GM12878 (cell line): ENCODE data around the gene IL17RC. TPM values are rescaled to one million over a fixed set of nuclear protein-coding genes. Genes with fewer than 3 reads are reported as not detected.

ENCODE experiments used
- ATAC-seq: fragments of 200-7000 bp; cut with Tn5 transposase; 3 replicates; pipeline ENCODE4 v1.9.1; 2020; ENCODE audit warnings: mild to moderate bottlenecking, moderate library complexity
- BruUV-seq: library from RNA; stranded (reverse); fragments of 400-500 nt; replicated peaks from 2 replicates; lab custom pipeline; 2021; lab: Mats Ljungman, UMichigan
- CTCF ChIA-PET: fragments of 300-600 bp; sonication (Branson Sonifier 250); formaldehyde crosslinking; extraction: SDS; loops from one replicate; lab custom pipeline; 2021; ENCODE audit warnings: inconsistent platforms; lab: Yijun Ruan, JAX
- POLR2A ChIA-PET: fragments of 350-600 bp; formaldehyde crosslinking; extraction: SDS; loops from one replicate; lab custom pipeline; 2021; ENCODE audit warnings: inconsistent platforms; lab: Charles Lee
- RAD21 ChIA-PET: fragments of 300-600 bp; sonication (Branson Sonifier 250); formaldehyde crosslinking; loops from one replicate; lab custom pipeline; 2023; ENCODE audit warnings: antibody characterized with exemption; ENCODE audit not compliant: unreplicated experiment; lab: Charles Lee
- SMC1A ChIA-PET: fragments of 300-600 bp; sonication (Branson Sonifier 250); formaldehyde crosslinking; loops from one replicate; lab custom pipeline; 2023; ENCODE audit not compliant: unreplicated experiment, uncharacterized antibody; lab: Charles Lee
- DNase-seq: peaks from one replicate; pipeline ENCODE4 v3.0.0-alpha.2; 2011; ENCODE audit warnings: low read depth, low spot score
- FAIRE-seq: peaks from 3 replicates; lab custom pipeline; 2011; peaks lifted over from hg19 to GRCh38; lab: Jason Lieb, UNC
- H2AFZ ChIP-seq: 2 replicates; pipeline ENCODE4 v1.6.0; 2011; ENCODE audit warnings: low read depth, low read length, control low read depth; ENCODE audit not compliant: control insufficient read depth
- H3K27ac ChIP-seq: 2 replicates; pipeline ENCODE4 v1.5.1; 2011; ENCODE audit warnings: control low read depth; ENCODE audit not compliant: control insufficient read depth, insufficient read depth
- H3K27me3 ChIP-seq, 2 experiments: replicated peaks in 1 of 2; 2 replicates each; pipeline versions ENCODE4 v1.6.0 to v1.6.1; 2011; ENCODE audit warnings: low read length in 1 of 2; ENCODE audit not compliant: control insufficient read depth in 2 of 2, insufficient read depth in 2 of 2
- H3K36me3 ChIP-seq, 2 experiments: 2 replicates each; pipeline ENCODE4 v1.5.1; 2011; ENCODE audit warnings: low read length in 1 of 2; ENCODE audit not compliant: control insufficient read depth in 2 of 2, insufficient read depth in 2 of 2
- H3K4me1 ChIP-seq: 2 replicates; pipeline ENCODE4 v1.6.1; 2011; ENCODE audit warnings: mild to moderate bottlenecking, low read length, moderate library complexity, mixed read lengths; ENCODE audit not compliant: control insufficient read depth, insufficient read depth
- H3K4me2 ChIP-seq: 2 replicates; pipeline ENCODE4 v1.6.0; 2011; ENCODE audit warnings: control low read depth; ENCODE audit not compliant: control insufficient read depth, insufficient read depth
- H3K4me3 ChIP-seq: fragments of 200-600 bp; sonication (generic); 2 replicates; pipeline ENCODE4 v1.5.1; 2016
- H3K79me2 ChIP-seq: 2 replicates; pipeline ENCODE4 v1.6.0; 2011; ENCODE audit warnings: low read length; ENCODE audit not compliant: control insufficient read depth, insufficient read depth
- H3K9ac ChIP-seq: 2 replicates; pipeline ENCODE4 v1.8.0; 2011; ENCODE audit warnings: low read length, control low read depth, mixed read lengths; ENCODE audit not compliant: control insufficient read depth, insufficient read depth
- H3K9me3 ChIP-seq: replicated peaks from 3 replicates; pipeline ENCODE4 v1.5.1; 2011; ENCODE audit warnings: mild to moderate bottlenecking, low read length; ENCODE audit not compliant: control insufficient read depth, insufficient read depth
- H4K20me1 ChIP-seq: 2 replicates; pipeline ENCODE4 v1.6.0; 2011; ENCODE audit not compliant: control insufficient read depth, insufficient read depth
- CEBPB ChIP-seq, 2 experiments: fragments of 150-350 bp in 1 of 2; IDR thresholded peaks; 2 replicates each; pipeline ENCODE4 v1.6.1; 2012 to 2014; ENCODE audit warnings: low read depth in 2 of 2, low read length in 2 of 2, borderline replicate concordance in 1 of 2, inconsistent platforms in 1 of 2
- CHD2 ChIP-seq: IDR thresholded peaks from 2 replicates; pipeline ENCODE4 v1.6.1; 2011; ENCODE audit warnings: low read depth, low read length, improper control_type of control experiment, borderline replicate concordance
- ELK1 ChIP-seq: IDR thresholded peaks from 2 replicates; pipeline ENCODE4 v1.6.1; 2012; ENCODE audit warnings: low read depth, low read length, improper control_type of control experiment
- HSF1 ChIP-seq: fragments of 150-350 bp; IDR thresholded peaks from 2 replicates; pipeline ENCODE4 v1.6.1; 2014; ENCODE audit warnings: mild to moderate bottlenecking, low read depth, low read length
- PAX8 ChIP-seq: fragments of 450-650 bp; IDR thresholded peaks from 2 replicates; pipeline ENCODE4 v1.6.1; 2017; ENCODE audit warnings: mild to moderate bottlenecking, moderate library complexity
- RAD21 ChIP-seq: IDR thresholded peaks from 2 replicates; pipeline ENCODE4 v1.6.1; 2011; ENCODE audit warnings: mild to moderate bottlenecking, low read depth, low read length, moderate library complexity; ENCODE audit not compliant: insufficient read depth
- RELA ChIP-seq: fragments of 450-650 bp; IDR thresholded peaks from 2 replicates; pipeline ENCODE4 v1.8.0; 2014; ENCODE audit warnings: borderline replicate concordance; ENCODE audit not compliant: partially characterized antibody
- SKIL ChIP-seq: fragments of 450-650 bp; IDR thresholded peaks from 2 replicates; pipeline ENCODE4 v1.6.1; 2017; ENCODE audit warnings: mild to moderate bottlenecking, low read depth, inconsistent platforms; ENCODE audit not compliant: poor library complexity, severe bottlenecking
- SRF ChIP-seq, 2 experiments: IDR thresholded peaks; 2 replicates each; pipeline ENCODE4 v1.6.1; 2011; ENCODE audit warnings: low read depth in 2 of 2, low read length in 2 of 2, mild to moderate bottlenecking in 1 of 2, moderate library complexity in 1 of 2
- WGBS: methylation state at CpG from one replicate; pipeline ENCODE4 v1.1.6; 2016; ENCODE audit warnings: low lambda C conversion rate; ENCODE audit not compliant: insufficient replicate concordance, insufficient coverage; ENCODE audit errors: missing lambda C conversion rate; 5-methylcytosine and 5-hydroxymethylcytosine counted together
- in situ Hi-C: fragments of 300-500 bp; cut with MboI; formaldehyde crosslinking; loops from 9 replicates; pipeline ENCODE4 v1.14.3; 2018; ENCODE audit warnings: mixed read lengths
- intact Hi-C: fragments of 100-400 bp; cut with micrococcal nuclease; formaldehyde crosslinking; loops from one replicate; pipeline ENCODE4 v1.14.2; 2022; ENCODE audit not compliant: unreplicated experiment
- polyA plus RNA-seq, 11 experiments: library from polyadenylated mRNA; depleted of rRNA in 4 of 11; unstranded in 6 of 11; stranded (reverse) in 5 of 11; fragments of >200 nt; fragmentation: Nextera tagmentation in 4 of 11; fragmentation: Illumina TruSeq in 1 of 11; extraction: Ambion mirVana in 4 of 11; extraction: Trizol in 1 of 11; gene quantifications; 1 replicate in 1 of 11; 2 replicates in 10 of 11; pipeline versions ENCODE4 v1.2.1 to v1.2.3, GENCODE V29; 2011 to 2016; ENCODE audit warnings: inconsistent platforms in 2 of 11, missing spikeins in 2 of 11, low read depth in 1 of 11
- total RNA-seq, 4 experiments: library from RNA; depleted of rRNA in 3 of 4; stranded (reverse); fragments of >200 nt in 3 of 4; fragmentation: Illumina TruSeq in 1 of 4; extraction: Trizol in 1 of 4; gene quantifications; 2 replicates each; pipeline versions ENCODE4 v1.2.1 to v1.2.3, GENCODE V29; 2013 to 2021
- TF ChIP-seq, protein P1 (sequence below): IDR thresholded peaks from 2 replicates; pipeline ENCODE4 v1.6.1; 2011; ENCODE audit warnings: borderline replicate concordance, low read depth, mild to moderate bottlenecking, moderate library complexity, low read length; ENCODE audit not compliant: insufficient read depth, poor library complexity, severe bottlenecking
- TF ChIP-seq, protein P2 (sequence below): fragments of 450-650 bp; IDR thresholded peaks from 2 replicates; pipeline ENCODE4 v1.6.1; 2014; ENCODE audit warnings: mild to moderate bottlenecking

The IL17RC gene
- total and polyA plus RNA-seq, 10 of the 15 experiments (the other 5 are each of a cell fraction or from before 2014, with no cell fraction given) = 0.07 to 4.4 (median 0.34) TPM; not detected in 3

DNA sequence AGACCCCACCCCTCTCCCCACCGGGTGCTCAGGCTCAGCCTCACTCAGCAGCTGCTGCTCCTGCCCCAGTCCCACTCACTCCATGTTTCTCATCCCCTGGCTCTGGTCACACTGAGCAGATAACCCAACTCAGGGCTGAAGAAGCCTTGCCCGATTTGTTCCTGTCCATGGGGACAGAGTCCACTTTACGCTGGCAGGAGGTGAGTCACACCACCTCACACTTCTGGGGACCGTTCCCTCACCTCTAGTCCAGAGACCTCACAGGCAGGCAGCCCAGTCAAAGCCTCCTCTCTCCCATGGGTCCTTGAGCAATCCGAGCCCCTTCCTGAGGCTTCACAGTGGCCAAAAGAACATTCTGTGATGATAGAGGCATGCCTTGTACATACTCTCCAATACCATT, 38.2 kb upstream of the IL17RC start:
- ChIA-PET POLR2A (interaction anchor here (1.0 to 3.5 kb wide), 4 partner anchors 11 to 54 kb away, joined by 3 to 35 read pairs (median 5); partner anchors contain the start of genes CRELD1, IL17RE and JAGN1), CTCF (interaction anchor here (0.6 to 2.5 kb wide), 3 partner anchors 12 to 151 kb away, joined by 4 to 9 read pairs (median 5); partner anchors contain the start of gene JAGN1), SMC1A (interaction anchor here (1.2 kb wide), 1 partner anchor 72 kb away, joined by 5 read pairs; no protein-coding TSS in a partner anchor), RAD21 (interaction anchor here (1.0 to 1.1 kb wide), 2 partner anchors 12 to 19 kb away, joined by 3 read pairs; no protein-coding TSS in a partner anchor)
- ATAC-seq (no peak; the same call in 1 of the 3 replicates), FAIRE-seq (no peak), DNase-seq (no peak)
- Histone ChIP-seq H3K4me2 (no peak overlapping the region), H3K79me2 (no peaks in the 10 kb centered on the region), H3K4me3 (no peak overlapping the region), H3K27ac (no peak overlapping the region), H2AFZ (no peak overlapping the region; the same call in 1 of the 2 replicates), H3K9ac (no peak overlapping the region), H4K20me1 (no peaks in the 10 kb centered on the region), H3K27me3 (no peaks in the 10 kb centered on the region), H3K9me3 (no peaks in the 10 kb centered on the region), H3K4me1 (peaks cover 5% of the 10 kb centered on the region), H3K36me3 (no peaks in the 10 kb centered on the region)
- 37% methylated on average over 5 of the region's 5 CpGs for WGBS
- intact Hi-C loops = no loop called here
- BruUV-seq = no TSS peak
- in situ Hi-C loops = no loop called here
- TF ChIP-seq RELA (no peak), SKIL (no peak), SRF (IDR thresholded peaks at IDR 0.05; ENCODE audit: low read depth in 2 of 2, low read length in 2 of 2) (no peak), CHD2 (no peak), ELK1 (no peak), PAX8 (no peak), RAD21 (no peak), HSF1 (no peak), CEBPB (IDR thresholded peaks at IDR 0.05; ENCODE audit: borderline replicate concordance in 1 of 2, low read depth in 2 of 2, low read length in 2 of 2) (no peak)
- TF ChIP-seq, protein P1, sequence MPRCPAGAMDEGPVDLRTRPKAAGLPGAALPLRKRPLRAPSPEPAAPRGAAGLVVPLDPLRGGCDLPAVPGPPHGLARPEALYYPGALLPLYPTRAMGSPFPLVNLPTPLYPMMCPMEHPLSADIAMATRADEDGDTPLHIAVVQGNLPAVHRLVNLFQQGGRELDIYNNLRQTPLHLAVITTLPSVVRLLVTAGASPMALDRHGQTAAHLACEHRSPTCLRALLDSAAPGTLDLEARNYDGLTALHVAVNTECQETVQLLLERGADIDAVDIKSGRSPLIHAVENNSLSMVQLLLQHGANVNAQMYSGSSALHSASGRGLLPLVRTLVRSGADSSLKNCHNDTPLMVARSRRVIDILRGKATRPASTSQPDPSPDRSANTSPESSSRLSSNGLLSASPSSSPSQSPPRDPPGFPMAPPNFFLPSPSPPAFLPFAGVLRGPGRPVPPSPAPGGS = no peak
- TF ChIP-seq, protein P2, sequence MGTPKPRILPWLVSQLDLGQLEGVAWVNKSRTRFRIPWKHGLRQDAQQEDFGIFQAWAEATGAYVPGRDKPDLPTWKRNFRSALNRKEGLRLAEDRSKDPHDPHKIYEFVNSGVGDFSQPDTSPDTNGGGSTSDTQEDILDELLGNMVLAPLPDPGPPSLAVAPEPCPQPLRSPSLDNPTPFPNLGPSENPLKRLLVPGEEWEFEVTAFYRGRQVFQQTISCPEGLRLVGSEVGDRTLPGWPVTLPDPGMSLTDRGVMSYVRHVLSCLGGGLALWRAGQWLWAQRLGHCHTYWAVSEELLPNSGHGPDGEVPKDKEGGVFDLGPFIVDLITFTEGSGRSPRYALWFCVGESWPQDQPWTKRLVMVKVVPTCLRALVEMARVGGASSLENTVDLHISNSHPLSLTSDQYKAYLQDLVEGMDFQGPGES = no peak
